SK-N-MC (cell line): ENCODE measurements around the gene BID.

Source experiments
- EZH2 ChIP-seq: fragments of 200-600 bp; sonication (generic); IDR thresholded peaks from one replicate; pipeline ENCODE4 v1.6.1; 2017; ENCODE audit warnings: antibody characterized with exemption
- FOXP2 ChIP-seq: optimal IDR thresholded peaks from 2 replicates; pipeline ENCODE3; 2011; ENCODE audit warnings: mild to moderate bottlenecking, moderate library complexity; ENCODE audit not compliant: insufficient read depth; ENCODE audit errors: extremely low read length, control extremely low read depth
- POLR2AphosphoS5 ChIP-seq: IDR thresholded peaks from 2 replicates; pipeline ENCODE4 v1.6.1; 2012; ENCODE audit warnings: mild to moderate bottlenecking, low read depth, low read length, borderline replicate concordance

- TF ChIP-seq EZH2 (no peak), POLR2AphosphoS5 (no peak), FOXP2 (no peak)
These were observed 13.2 kb downstream of the BID start for GRCh38 chr22:17761138-17761488.
